RPMI7951 (cell line): ENCODE measurements around the gene TBCEL. TPM values are rescaled to one million over a fixed set of nuclear protein-coding genes. Genes with fewer than 3 reads are reported as not detected.

ENCODE experiments used
- DNase-seq: peaks from one replicate; pipeline ENCODE4 v3.0.0-alpha.2; 2012; ENCODE audit warnings: low read depth
- total RNA-seq: library from RNA; depleted of rRNA; stranded (reverse); fragments of >200 nt; shearing (Covaris generic); gene quantifications from 2 replicates; pipeline ENCODE4 v1.2.3, GENCODE V29; 2014

TBCEL gene
- total RNA-seq, 1 experiment from 2014 or later, result 10.6 TPM

DNA sequence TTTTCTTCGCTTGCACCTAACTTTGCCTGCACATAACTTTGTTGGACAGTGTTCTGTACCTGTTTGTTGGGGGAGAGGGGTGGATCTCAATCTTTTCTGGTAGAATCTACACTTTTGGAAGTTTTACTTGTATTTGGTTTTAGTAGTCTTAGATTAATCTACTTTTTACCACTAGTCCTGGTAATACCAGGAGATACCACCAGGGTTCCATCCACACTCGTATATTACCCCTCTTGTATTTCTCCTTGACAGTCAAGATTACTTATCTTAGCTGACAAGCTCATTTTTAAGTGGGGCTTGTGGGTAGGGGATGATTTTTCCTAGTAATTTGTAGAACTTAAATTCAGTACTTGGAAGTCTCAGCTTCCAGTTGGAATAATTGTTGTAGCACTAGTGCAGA, 39.8 kb downstream of the TBCEL start:
- DNase-seq, result no peak

- no peak for DNase-seq
Measured at GRCh38 chr11:121066623-121067022, 42.7 kb downstream of the TBCEL start.

GRCh38 chr11:121067026-121067425, 43.1 kb downstream of the TBCEL start:
- DNase-seq, result no peak

- no peak for DNase-seq
Measured at GRCh38 chr11:121067453-121067852, 43.6 kb downstream of the TBCEL start.

- DNase-seq, result no peak
Measured at GRCh38 chr11:121067962-121068647, 44.2 kb downstream of the TBCEL start.

DNA sequence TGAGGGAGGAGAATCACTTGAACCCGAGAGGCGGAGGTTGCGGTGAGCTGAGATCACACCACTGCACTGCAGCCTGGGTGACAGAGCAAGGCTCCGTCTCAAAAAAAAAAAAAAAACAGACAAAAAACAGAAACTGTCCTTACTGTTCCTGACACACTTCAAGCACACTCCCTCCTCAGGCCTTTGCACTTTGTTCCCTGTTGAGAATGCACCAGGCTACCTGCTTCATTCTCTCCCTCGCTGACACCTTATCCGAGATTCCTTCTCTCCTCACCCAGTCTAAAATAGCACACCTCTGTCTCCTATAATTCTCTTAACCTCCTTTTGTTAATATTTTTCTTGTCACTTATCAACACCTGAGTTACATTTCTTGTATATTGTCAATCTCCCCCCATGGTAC, 44.9 kb downstream of the TBCEL start:
- DNase-seq, result no peak

DNA sequence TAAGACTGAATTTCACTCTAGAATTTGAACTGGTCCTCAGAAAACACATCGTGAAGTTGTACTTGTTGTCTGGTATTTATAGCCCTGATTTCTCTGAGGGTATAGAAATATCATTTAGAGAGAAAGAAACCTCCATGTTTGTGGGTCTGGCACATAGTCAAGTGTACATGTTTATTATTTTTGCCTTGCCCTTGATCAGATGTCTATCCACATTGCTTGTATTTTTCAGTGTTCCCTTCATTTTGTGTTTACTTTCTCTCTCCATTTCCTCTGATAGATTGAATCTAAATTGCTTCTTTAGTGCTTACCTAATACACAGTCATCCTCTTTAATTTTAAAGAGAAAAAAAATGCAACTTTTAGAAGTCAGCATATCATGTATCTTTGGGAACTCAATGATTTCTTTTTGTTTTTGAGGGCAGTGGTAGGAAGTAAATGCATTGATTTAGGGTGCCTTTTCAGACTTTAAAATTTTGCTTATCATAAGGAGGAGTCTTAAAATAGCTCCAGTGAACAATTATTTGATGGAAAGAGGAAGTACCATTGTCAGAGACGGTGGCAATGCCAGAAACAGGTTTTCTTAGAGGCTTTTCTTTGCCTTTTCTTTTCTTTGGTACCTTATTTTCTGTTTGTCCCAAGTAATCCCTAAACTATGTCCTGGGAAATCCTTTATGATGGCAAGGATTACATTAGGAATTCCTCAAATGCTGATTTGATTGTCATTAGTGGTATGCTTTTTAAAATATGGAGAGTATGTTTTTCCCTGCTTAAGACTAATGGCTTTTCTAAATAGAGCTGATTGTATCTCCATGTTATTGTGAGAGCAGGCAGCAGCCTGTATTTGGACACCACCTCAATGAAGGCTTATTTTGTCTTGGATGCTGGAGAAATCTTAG, 47.3 kb downstream of the TBCEL start:
- no peak for DNase-seq

DNA sequence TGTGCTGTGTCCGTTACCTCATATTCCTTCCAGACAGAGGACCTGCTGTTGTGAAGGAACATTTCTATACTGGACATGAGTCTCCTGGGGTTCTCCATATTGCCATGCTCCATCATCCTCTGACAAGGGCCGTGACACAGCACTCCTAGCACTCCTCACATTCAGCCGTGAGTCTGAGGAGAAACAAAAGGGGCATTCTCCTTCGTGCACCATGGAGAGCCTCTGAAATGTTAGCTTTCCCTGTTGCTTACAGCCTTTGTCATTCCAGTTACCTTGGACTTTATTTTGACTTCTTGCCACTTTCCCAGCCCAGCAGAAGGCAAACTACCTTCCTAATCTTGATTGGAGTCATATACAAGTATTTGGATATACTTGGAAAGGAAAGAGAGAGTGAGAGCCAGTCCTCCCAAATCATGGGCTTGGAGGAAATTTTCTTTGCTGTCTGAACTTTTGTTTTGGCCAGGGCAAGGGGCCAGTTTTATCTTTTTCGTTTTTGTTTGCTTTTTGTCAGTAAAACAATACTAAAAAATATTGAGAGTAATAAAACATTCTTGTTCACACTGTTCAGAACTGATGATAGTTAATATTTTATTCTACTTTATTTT, 48.0 kb downstream of the TBCEL start:
- DNase-seq, result peak; percentile 5

GRCh38 chr11:121081321-121081720, 57.4 kb downstream of the TBCEL start:
- no peak for DNase-seq

DNA sequence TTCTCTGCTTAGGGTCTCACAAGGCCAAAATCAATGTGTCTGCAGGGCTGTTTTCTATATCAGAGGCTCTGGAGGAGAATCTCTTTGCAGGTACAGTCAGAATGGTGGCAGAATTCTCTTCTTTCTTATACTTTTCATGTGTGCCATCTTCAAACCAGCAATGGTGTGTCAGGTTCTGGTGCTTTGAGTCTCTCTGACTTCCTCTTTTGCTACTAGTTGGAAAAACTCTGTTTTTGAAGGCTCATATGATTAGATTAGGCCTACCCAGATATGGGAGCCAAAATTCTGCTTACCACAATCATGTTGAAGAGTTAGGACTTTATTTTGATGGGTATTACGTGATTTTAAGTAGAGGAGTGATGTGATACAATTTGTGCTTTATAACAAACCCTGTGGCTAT, 58.3 kb downstream of the TBCEL start:
- DNase-seq, result no peak

DNA sequence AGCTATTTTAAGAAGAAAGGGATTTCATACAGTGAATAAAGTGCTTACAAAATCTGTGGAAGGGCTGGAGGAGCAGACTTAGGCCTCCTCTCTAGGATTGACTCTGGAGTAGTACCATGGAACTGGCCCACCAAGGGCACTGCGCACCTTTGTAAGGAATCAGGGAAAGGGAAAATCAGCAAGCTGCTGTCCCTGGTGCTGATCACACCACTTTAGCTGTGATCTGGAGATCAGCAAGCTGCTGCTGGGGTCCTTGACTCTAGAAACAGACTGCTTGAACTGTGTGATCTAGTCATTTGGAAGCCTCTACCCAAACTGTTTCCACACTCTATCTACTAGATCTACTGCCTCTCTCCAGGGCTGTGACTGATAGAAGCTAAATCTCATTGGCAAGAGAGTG, 58.8 kb downstream of the TBCEL start:
- no peak for DNase-seq

DNA sequence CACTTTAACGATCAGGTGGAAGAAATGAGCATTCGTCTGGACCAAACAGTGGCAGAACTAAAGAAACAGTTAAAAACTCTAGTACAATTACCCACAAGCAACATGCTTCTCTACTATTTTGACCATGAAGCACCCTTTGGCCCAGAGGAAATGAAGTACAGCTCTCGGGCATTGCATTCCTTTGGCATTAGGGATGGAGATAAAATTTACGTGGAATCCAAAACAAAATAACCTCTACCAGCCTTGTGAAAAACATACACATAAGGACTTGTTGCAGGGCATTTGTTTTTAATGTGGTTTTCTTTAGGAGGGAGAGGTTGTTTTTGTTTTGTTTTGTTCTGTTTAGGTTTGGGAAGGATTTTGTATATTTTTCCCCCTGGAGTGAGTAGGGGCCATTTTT, 63.0 kb downstream of the TBCEL start:
- DNase-seq, result no peak

DNA sequence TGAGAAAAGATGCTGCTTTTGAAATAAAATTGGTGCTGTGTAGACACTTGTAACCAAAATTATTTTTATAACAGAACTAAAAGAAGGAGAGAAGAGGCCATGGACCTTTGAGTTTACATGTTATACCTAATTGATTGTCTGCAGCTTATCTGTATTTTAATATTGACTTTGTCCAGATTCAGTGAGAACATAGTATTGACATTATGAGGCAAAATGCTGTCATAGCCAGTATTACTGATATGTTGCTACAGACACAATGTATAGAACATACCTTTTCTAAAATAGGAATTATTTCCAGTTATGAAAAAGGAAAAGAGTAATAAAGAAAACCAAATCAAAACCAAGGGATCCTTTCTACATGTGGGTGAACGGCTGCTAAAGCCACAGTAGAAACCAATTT, 65.7 kb downstream of the TBCEL start:
- no peak for DNase-seq

GRCh38 chr11:121090145-121090721, 66.3 kb downstream of the TBCEL start:
- DNase-seq, result no peak

DNA sequence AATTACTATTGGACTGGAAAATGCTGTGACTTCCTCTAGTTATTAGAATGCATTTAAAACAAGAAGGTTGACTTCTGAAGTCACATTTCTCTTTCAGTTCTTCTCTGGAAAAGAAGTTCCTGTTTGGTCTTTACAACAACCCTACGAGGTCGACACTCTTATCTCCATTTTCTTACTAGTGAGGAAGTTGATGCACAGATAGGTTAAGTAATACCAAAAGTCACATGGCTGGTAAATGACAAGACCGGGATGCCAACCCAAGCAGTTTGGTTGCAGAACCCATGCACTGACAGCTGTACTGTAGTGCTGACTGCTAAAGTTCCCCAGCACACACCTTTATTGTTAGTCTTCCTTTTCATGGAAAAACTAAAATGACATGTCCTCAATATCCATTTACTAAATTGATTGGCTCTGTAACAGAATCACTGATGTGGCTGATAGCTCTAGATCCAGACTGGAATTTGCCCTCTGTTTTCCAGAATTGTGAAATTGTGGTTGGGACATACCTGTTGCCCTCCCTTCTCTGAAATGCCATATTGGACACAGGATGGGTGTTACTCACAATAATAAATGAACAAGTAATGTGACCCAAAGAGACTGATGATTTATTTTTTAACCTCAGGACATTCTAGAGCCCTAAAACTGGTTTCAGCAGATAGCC, 67.7 kb downstream of the TBCEL start:
- DNase-seq, result no peak

DNA sequence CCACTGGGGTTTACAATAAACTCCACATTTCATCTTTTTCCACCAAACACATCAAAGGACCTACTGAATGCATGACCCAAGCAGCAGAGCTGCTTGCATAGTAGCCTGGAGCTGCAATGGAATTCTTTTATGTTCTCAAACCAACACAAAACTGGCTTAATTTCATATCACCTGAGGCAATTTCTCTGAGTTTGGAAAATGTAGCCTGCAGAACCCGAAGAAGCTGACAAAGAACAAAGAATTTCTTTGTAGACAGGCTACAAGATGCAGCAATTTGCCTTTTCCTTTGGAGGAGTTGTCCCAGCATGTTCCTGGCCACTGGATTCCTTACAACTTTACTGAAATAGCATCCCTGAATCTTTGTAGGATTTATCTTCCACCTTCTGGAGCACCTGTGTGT, 71.7 kb downstream of the TBCEL start:
- DNase-seq, result no peak

GRCh38 chr11:121099364-121099763, 75.5 kb downstream of the TBCEL start:
- no peak for DNase-seq

- DNase-seq, result peak; percentile 10
Measured at GRCh38 chr11:121099885-121100284, 76.0 kb downstream of the TBCEL start.

DNA sequence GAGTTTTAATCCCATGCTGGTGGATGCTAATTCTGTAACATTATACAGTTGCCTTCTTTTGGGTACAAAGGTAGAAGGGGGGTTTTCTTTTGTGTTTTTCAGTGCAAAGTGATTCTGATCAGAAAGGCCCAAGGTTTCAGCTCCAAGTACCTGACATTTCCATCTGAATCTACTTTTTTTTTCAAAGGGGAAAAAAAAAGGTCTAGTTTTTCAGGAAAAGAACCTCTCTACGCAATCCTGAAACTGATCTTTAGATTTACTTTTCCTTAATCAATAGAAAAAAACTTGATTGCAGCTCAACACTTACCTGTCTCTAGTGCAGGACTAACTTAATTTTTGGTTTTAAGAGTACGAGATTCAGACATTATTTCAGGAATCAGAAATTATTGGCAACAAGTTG, 77.0 kb downstream of the TBCEL start, which contains the start of gene TECTA:
TECTA (plus strand) TSS at position 301 of the 400 bp plus-strand sequence. CDS start 1,423 bp downstream, outside the sequence.
- no peak for DNase-seq

- DNase-seq, result no peak
Measured at GRCh38 chr11:121104312-121104762, 80.4 kb downstream of the TBCEL start.

DNA sequence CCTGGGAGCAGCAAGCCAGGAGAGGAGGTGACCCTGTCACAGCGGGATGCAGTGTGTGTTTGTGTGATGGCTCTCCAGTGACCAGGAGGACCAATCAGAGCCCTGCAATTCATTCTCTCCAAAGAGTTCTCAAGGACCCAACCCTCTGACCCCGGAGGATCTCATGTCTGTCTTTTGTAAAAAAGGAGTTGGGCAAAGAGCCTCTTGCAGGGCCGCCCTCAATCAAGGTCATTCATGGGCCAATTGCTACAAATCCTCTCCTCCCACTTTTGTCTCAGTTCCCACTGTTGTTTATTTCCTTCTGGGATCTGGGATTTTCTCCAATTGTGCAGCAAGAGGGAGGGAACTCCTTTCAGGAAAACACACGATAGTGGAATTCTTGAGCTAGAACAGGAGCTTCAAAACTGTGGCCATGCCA, 81.2 kb downstream of the TBCEL start:
- DNase-seq, result no peak
